PFSK-1 (cell line): ENCODE measurements around the gene MRM1.

Experiments used
- REST ChIP-seq, 2 experiments: IDR thresholded peaks; 2 replicates each; pipeline versions ENCODE4 v1.6.1 to v1.8.0; 2011 to 2012; ENCODE audit warnings: low read depth in 2 of 2, low read length in 2 of 2, control low read depth in 1 of 2, inconsistent platforms in 1 of 2, mild to moderate bottlenecking in 1 of 2, moderate library complexity in 1 of 2; ENCODE audit not compliant: insufficient read depth in 1 of 2
- TAF1 ChIP-seq: IDR thresholded peaks from 2 replicates; pipeline ENCODE4 v1.6.1; 2012; ENCODE audit warnings: low read length, control low read depth, borderline replicate concordance; ENCODE audit not compliant: insufficient read depth

GRCh38 chr17:36609498-36609862 is 8.1 kb downstream of the MRM1 start:
- TF ChIP-seq REST (IDR thresholded peaks at IDR 0.05; ENCODE audit: insufficient read depth in 1 of 2, low read depth in 2 of 2, low read length in 2 of 2), result no peak
- no peak for TF ChIP-seq TAF1
